Subcutaneous adipose tissue (tissue), 4 donors: ENCODE data around the gene WDR91. TPM values are rescaled to one million over a fixed set of nuclear protein-coding genes. Genes with fewer than 3 reads are reported as not detected.

ENCODE experiments used
- total RNA-seq, 4 donors: library from RNA; depleted of rRNA; stranded (reverse); fragments of >200 nt; gene quantifications; one replicate each; pipeline ENCODE4 v1.1.0, GENCODE V29; 2016
- TF ChIP-seq, protein P1 (sequence below): fragments of 450-650 bp; IDR thresholded peaks from one replicate; pipeline ENCODE4 v1.5.1; 2016; ENCODE audit warnings: low read depth, mild to moderate bottlenecking, control low read depth, antibody characterized with exemption, moderate library complexity

Gene WDR91
- total RNA-seq, 4 donors from 2014 or later, result 11.3 to 30.2 (median 24.1) TPM

DNA sequence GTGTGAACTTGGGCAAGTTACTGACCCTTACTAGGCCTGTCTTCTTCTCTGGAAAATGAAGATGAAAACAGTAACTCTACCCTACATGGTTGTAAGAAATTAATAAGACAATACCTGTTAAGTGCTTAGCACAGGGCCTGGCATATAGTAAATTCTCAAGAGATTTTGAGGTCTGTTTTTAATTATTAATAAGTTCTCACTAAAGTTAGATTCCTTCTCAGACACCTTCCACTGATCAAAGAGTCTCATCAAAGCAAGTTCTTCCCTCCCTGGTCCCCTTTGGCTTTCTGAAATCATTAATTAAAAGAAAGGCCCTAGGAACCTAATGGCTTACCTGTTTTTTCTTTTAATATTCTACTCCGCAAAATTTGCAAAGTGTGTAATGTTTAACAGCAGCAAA is 58.9 kb downstream of the WDR91 start:
- TF ChIP-seq, protein P1, sequence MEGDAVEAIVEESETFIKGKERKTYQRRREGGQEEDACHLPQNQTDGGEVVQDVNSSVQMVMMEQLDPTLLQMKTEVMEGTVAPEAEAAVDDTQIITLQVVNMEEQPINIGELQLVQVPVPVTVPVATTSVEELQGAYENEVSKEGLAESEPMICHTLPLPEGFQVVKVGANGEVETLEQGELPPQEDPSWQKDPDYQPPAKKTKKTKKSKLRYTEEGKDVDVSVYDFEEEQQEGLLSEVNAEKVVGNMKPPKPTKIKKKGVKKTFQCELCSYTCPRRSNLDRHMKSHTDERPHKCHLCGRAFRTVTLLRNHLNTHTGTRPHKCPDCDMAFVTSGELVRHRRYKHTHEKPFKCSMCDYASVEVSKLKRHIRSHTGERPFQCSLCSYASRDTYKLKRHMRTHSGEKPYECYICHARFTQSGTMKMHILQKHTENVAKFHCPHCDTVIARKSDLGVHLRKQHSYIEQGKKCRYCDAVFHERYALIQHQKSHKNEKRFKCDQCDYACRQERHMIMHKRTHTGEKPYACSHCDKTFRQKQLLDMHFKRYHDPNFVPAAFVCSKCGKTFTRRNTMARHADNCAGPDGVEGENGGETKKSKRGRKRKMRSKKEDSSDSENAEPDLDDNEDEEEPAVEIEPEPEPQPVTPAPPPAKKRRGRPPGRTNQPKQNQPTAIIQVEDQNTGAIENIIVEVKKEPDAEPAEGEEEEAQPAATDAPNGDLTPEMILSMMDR, result no peak

DNA sequence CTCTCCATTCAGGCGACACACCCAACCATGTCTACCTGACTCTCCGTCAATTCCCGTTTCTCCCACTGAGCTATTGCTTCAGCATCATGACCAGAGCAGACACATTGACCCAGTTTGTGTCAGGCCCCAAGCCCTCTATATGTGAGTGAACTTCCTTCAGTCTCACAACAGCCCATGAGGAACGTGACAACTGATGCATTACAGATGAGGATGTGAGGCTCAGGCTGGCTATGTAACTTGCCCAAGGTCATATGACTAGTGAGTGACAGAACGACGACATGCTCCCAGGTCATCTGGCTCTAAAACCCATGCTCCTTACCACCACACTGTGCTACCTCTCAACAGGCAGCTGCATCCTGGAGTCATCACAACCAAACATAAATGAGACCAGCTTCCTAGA is 59.8 kb downstream of the WDR91 start:
- TF ChIP-seq, protein P1, result no peak

- TF ChIP-seq, protein P1, result no peak
Measured at GRCh38 chr7:135151132-135151531, 60.2 kb downstream of the WDR91 start.

GRCh38 chr7:135150072-135150782 is 61.1 kb downstream of the WDR91 start:
- TF ChIP-seq, protein P1, result no peak

GRCh38 chr7:135147899-135148721 is 63.2 kb downstream of the WDR91 start, which contains the start of gene TMEM140:
Gene TMEM140 (plus strand): TSS chr7:135148072. CDS start chr7:135164442, 16,370 bp downstream.
- TF ChIP-seq, protein P1, result no peak

- TF ChIP-seq, protein P1, result no peak
Measured at GRCh38 chr7:135147341-135147898, 63.9 kb downstream of the WDR91 start.
